ENCODE measurements around the gene AP2M1. TPM values are rescaled to one million over a fixed set of nuclear protein-coding genes. Genes with fewer than 3 reads are reported as not detected.
"Not testable (repeated sequence)": the region's sequence is repeated elsewhere in the genome, so short reads cannot be mapped to it uniquely, and the experiment has no call there.

AP2M1 gene
- total RNA-seq, result 299 and 523 TPM in 2 replicates

DNA sequence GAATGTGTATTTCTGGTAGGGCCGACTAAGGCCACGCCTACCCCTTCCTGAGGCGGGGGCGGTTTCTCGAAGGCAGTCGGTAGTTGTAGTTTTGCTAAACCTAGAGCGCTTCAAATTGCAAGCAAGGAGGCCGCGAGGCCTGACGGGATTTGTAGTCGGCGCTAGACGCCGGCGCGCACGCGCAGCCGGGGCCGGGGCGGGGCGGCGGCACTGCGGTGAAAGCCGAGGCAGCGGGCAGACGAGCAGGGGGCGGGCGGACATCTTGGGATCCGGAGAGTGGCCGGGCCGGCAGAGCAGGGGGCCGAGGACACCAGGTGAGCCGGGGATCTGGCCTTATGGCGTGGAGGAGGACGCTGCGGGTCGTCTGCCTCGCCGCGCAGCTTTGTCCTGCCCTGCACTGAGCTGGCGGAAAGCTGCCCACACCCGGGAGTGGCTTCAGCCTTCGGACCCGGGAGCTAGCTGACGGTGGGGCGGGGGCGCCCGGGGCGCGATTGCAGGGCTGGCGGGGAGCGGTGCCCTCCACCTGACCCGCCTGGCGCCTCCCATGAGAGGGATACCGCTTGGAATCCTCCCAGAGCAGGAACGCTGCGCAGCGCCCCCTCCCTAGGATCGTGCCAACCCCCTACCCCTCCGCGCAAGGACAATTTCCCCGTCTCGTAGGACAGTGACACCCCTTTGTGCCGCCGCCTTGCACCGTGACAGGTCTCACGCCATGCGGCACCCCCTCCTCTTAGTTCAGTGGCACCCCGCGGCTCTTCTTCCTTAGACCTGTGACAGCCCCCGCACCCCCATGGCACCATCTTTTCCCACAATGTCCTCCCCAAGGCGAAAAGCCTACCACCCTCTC, at the start of gene AP2M1:
AP2M1 (plus strand) TSS at position 210 of the 847 bp plus-strand sequence. CDS start 2,139 bp downstream, outside the sequence.
- peak; percentile 99 for DNase-seq (ENCODE audit: low read depth)

DNA sequence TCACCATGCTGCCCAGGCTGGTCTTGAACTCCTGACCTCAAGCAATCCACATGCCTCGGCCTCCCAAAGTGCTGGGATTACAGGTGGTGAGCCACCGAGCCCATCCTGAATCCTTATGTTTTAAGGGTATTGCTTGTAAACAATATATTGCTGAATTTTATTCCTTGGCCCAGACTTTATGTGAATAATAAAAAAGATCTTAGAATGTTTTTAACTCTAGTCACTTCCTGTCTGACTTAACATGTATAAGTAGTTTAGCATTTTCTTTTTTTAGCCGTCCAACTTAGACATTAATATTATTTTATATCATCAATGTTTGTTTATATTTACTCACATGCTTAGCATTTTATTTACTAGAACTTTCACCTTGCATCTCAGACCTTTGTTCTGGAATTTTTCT, 48.6 kb upstream of the AP2M1 start:
- DNase-seq (ENCODE audit: low read depth), result no peak

DNA sequence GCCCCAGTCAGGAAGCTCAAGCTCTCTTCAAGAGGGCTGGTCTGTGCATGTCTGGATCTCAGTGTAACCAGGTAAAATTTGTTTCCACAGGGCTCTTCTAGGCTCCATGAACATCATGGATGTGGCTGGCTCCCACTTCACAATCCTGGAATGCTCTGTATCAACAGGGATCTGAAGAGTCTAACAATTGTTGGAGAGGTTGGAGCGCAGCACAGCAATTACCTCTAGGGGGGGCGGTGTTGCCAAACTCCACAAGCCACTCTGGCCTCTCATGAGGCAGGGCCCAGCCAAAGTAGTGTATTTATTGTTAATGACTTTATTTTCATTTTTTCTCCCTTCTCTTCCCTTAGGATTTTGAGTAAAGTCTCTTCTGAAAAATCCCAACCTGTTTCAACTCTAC, 45.6 kb upstream of the AP2M1 start:
- DNase-seq (ENCODE audit: low read depth), result peak; percentile 23

DNA sequence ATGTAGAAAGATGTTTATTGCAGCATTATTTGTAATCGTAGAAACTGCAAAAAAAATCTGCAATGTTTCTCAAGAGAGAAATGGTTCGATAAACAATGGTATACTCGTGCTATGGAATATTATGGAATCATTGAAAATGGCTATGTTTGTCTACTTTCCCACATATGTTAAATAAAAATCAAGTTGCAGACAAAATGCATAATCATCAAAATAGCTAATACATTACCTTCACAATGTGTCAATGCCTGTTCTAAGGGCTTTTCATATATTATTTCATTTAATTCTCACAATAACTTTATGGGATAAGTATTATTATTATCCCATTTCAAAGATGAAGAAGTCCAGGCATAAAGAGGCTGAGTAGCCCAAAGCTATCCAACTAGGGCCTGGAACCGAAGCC, 41.7 kb upstream of the AP2M1 start:
- no peak for DNase-seq (ENCODE audit: low read depth)

DNA sequence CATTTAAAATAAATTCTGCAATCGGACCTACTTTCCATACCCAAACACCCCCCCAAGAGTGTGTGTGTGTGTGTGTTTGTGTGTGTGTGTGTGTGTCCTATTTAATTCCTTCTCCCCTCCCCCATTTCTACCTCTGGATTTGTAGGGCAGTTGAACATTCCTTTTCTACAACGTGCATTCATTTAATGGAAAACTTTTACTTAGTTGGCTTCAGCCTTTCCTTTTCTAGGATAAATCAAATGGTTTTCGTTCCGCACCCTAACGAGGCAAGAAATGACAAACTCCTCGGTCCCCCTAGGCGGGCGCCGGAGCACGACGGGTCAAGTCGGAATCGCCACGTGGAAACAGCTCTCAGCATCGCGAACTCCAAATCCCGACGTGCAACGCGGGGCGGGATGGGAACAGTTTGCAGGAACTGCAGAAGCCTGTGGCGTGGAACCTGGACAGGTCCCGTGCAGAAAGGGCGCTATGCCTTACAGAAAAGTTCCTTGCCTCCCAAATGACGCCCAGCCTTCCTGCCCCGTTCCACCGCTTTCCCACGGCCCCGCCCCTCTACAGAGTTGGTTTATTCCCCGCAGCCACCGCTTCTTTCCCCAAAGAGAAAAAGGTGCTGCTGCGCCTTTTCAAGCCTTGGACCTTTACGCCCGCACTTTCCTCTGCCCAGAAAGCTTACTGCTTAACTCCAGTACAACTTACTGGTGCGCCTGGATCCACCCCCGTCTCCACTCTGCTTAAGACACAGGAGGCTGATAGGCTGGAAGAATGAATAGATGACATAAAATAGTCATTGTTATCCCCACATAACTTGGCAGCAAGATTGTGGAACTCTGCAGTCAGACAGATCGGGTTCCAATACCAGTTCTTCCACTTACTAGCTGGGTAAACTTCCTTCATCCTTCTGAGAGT, 40.6 kb upstream of the AP2M1 start:
- DNase-seq (ENCODE audit: low read depth), result peak; percentile 69

DNA sequence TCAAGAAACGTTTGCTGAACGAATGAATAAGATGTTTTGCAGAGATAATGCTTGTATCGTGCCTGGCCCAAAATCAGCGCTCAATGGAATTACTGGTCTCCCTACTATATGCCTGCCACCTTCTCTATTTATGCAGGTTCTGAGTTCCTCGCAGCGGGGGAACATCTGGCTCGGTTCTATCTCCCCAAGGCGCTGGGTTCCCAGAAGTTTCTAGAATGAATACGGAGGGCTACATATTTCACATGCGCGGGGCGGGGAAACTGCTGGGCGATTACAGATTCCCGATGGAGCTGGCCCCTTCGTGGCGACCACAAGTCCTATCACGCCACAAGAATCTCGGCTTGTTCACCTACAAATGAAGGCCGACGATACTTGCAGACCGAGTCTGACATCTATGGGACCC, 39.9 kb upstream of the AP2M1 start:
- DNase-seq (ENCODE audit: low read depth), result no peak

DNA sequence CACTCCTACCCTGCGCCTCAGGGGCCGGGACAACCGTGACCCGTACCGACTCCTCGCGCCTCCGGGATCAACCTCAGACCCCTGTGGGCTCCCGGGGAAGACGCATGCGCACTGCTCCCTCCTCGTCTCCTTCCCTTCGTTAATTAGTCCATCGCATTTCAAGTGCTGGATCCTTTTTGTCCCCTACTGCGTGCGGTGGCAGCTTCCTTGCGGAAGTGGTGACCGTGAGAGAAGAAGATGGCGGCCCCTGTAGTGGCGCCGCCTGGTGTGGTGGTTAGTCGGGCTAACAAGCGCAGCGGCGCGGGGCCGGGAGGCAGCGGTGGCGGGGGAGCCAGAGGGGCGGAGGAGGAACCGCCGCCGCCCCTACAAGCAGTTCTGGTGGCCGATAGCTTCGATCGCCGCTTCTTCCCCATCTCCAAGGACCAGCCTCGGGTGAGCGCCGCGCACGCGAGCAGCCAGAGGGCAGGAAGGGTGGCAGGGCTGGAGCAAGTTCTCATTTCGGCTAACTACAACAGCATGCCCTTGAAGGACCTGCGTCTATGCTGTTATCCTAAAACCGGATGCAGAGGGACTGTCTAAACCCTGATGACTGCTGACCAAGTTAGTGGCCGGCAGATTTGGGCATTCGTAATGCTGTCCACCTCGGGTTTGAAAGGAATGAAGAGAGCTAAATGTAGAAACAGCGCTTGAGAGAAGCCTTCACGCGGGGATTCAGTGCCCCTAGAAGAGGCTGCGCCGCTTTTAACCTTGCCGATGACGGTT, 39.3 kb upstream of the AP2M1 start, which contains the start of gene EIF2B5:
EIF2B5 (plus strand) TSS at position 210 of the 762 bp plus-strand sequence; CDS start at position 238, 28 bp downstream.
- DNase-seq (ENCODE audit: low read depth), result peak; percentile 91

DNA sequence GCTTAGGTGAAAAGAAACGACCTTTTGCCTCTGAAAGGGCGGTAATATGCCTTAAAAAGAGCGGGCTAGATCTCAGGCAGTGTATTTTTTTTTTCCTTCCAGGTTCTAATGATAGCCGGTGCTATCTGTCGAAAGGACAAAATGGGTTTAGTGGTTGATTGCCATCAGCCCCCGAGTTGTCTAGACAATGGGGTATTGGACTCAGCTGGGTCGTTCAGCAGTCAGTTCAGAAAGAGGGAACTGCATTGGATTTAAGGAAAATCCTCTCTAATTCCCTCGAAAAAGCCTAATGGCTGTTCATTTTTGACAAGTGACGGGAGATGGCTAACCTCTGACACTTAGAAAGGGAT, 38.8 kb upstream of the AP2M1 start:
- no peak for DNase-seq (ENCODE audit: low read depth)

DNA sequence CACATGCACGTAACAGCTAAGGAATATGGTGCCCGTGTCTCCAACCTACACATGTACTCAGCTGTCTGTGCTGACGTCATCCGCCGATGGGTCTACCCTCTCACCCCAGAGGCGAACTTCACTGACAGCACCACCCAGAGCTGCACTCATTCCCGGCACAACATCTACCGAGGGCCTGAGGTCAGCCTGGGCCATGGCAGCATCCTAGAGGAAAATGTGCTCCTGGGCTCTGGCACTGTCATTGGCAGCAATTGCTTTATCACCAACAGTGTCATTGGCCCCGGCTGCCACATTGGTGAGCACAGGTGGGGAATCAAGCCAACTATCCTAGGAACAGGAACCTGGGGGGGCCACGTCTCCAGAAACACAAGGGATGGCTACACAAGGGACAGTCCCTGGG, 34.2 kb upstream of the AP2M1 start:
- no peak for DNase-seq (ENCODE audit: low read depth)

DNA sequence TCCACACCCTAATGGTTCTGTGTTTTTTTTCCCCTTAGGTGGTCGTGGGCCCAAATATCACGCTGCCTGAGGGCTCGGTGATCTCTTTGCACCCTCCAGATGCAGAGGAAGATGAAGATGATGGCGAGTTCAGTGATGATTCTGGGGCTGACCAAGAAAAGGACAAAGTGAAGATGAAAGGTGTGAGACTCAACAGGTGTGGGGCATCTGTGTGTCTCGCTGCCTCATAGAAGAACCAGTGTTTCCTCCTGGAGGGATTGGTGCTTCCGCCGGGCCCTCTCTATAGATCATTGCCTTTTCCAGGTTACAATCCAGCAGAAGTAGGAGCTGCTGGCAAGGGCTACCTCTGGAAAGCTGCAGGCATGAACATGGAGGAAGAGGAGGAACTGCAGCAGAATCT, 32.5 kb upstream of the AP2M1 start:
- no peak for DNase-seq (ENCODE audit: low read depth)

DNA sequence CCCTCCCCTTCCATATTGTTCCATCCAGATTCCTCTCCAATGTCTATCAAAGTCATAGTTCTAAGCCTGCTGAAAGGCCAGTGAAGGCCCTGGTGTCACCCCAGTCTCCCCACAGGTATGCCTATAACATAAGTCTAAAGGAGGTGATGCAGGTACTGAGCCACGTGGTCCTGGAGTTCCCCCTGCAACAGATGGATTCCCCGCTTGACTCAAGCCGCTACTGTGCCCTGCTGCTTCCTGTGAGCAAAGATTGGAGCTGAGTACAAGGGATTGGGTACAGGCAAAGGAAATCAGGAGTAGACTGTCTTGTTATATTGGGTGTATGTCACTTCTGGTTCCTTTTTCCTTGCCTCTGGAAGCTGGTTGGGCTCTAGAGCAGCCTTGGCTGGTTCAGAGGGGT, 31.3 kb upstream of the AP2M1 start:
- DNase-seq (ENCODE audit: low read depth), result no peak

DNA sequence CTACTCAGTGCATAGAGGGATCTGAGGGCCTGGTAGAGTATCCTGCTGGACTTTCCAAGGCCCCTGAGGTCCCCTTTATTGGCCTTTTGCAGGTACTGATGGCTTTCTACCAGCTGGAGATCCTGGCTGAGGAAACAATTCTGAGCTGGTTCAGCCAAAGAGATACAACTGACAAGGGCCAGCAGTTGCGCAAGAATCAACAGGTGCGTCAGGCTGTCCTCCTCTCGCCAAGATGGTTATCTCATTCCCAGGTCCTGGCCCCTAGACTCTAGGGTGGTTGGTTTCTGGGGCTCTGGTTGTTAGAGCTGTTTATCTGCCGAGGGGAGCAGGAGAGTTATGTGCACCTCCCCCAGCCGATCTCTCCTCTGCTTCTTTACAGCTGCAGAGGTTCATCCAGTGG, 30.1 kb upstream of the AP2M1 start:
- no peak for DNase-seq (ENCODE audit: low read depth)

DNA sequence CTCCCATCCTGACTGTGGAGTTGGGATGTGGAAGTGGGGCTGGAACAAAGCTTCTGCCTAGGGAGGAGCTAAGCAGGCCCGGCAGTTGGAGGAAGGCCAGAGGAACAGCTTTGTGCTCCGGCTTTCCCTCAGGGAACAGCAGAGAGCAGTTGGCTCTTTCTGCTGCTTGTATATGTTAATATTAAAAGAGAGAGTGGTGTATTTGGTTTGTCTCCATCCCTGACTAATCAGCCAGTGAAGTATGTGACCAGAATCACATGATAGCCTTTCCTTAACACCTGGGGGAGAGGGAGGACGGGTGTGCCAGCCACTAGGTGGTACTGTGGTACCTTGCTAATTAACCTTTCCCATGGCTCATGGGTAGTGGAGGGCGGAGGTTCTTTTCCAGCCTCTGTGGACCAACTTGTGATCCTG, 29.5 kb upstream of the AP2M1 start:
- peak; percentile 87 for DNase-seq (ENCODE audit: low read depth)

DNA sequence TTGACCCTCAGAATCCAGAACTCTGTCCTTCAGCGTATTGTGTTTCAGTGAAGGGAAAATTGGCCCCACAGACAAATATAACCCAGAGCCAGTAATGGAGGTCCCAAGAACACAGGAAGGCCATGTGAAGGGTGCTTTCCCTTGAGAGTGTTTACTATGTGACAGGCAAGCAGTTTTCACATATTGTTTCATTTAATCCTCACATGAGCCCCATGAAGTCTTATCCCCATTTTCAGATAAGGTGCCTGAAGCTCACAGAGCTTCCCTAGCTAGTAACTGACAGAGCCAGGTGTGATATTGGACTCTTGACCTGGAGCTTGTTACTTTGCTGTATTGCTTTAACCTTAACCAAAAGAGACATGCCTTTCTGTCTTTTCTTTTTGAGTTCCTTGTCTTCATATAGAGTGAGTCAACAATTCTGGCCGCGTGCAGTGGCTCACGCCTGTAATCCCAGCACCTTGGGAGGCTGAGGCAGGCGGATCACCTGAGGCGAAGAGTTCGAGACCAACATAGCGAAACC, 28.8 kb upstream of the AP2M1 start:
- DNase-seq (ENCODE audit: low read depth), result no peak

DNA sequence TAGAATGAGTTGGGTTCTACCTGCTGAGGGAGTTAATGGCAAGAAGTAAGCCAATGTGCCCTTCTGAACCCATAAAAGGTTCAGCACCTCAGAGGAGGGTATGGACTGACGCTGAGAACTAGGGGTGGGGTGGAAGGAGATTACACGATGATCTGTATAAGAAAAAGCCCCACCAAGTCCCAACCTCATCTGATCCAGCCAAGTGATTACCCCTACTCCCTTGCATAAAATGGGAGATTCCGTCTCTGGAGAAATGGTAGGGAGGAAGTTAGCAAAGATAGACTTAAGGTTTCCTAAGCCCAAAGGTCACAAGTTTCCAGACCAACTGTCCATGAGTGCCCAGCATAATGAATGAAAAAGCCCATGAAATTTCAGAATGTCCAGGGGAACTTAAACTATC, 26.6 kb upstream of the AP2M1 start:
- DNase-seq (ENCODE audit: low read depth), result no peak

DNA sequence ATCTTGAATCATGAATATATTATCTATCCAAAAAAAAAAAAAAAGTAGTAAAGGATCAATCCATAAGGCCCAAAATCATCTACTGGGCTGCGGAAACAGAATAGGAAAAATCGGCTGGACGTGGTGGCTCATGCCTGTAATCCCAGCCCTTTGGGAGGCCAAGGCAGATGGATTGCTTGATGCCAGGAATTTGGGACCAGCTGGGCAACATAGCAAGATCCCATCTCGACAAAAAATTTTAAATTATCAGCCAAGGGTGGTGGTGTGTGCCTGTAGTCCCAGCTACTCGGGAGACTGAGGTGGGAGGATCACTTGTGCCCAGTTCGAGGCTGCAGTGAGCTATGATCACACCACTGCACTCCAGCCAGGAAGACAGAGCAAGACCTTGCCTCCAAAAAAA, 25.5 kb upstream of the AP2M1 start:
- no peak for DNase-seq (ENCODE audit: low read depth)

DNA sequence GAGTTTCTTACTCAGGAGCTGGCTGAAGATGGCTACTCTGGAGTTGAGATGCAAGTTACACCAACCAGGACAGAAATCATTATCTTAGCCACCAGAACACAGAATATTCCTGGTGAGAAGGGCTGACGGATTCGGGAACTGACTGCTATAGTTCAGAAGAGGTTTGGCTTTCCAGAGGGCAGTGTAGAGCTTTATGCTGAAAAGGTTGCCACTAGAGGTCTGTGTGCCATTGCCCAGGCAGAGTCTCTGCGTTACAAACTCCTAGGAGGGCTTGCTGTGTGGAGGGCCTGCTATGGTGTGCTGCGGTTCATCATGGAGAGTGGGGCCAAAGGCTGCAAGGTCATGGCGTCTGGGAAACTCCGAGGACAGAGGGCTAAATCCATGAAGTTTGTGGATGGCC, 24.9 kb upstream of the AP2M1 start:
- DNase-seq (ENCODE audit: low read depth), result not testable (repeated sequence)

DNA sequence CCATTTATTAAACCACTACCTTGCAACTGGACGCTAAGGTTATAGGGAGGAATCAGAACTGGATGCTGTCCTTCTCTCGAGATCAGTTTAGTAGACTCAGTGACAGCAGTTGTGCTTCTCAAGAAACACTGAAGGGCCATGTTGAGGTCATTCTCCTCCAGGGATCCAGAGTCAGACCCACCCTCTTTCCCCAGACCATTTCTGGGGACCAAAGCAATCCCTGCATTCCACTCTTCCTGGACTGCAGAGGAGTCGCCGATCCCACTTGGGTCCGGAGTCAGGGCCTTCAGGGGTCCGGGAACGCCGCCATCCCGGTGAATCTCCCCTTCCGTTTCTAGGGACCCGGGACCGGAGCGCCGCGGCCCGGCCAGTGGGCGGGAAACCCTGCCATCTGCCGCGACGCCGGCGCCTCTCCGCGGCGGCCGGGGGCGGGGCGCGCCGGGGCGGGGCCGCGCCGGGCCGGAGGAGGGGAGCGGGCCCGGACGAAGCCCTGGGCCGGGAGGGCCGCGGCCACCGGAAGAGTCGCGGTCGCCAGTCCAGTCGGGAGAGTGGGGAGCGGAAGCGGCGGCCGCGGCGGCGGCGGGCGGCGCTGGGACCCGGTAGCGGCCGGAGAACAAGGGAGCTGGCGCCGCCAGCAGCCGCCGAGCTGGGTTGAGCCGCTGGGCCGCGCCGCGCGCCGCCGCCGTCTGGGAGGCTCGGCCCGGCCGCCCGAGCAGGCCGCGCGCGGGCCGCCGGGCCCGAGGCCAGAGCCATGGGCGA, 19.6 kb upstream of the AP2M1 start, which contains the start of gene DVL3:
DVL3 (plus strand) TSS at position 493 of the 759 bp plus-strand sequence; CDS start at position 752, 259 bp downstream.
- peak; percentile 40 for DNase-seq (ENCODE audit: low read depth)

DNA sequence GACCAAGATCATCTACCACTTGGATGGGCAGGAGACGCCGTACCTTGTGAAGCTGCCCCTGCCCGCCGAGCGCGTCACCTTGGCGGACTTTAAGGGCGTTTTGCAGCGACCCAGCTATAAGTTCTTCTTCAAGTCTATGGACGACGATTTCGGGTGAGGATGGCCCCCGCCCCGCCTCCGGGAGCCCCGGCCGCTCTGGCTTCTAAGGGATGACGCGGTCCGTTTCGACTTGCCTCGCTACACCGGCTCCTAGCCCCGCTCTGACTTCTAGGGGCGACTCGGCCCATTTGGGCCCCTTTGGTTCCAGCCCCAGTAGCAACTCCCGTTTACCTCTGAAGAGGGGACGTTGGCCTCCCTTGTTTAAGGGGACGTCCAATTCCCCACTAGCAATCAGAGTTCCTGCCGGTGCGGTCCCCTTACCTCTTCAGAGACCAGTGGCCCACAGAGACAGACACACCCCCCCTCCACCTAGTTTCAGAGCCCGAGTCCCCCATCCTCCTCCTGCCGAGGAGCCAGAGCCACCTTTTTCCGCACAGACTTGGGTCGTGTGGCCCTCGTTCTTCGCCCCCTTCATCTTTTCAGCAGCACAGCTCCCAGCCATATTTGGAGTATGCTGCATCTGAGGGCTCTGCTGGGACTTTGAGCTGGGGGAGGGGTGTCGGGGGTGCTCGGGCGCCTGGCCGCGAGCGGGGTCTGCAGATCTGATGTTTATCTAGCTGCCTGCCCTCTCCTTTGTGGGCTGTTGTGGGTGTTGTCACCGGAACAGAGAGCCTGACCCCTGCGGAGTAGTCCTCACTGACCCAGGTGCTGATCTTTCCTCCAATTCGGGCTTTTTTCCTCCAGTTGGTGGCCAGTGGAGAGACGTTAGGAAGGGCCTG, 18.8 kb upstream of the AP2M1 start:
- no peak for DNase-seq (ENCODE audit: low read depth)

DNA sequence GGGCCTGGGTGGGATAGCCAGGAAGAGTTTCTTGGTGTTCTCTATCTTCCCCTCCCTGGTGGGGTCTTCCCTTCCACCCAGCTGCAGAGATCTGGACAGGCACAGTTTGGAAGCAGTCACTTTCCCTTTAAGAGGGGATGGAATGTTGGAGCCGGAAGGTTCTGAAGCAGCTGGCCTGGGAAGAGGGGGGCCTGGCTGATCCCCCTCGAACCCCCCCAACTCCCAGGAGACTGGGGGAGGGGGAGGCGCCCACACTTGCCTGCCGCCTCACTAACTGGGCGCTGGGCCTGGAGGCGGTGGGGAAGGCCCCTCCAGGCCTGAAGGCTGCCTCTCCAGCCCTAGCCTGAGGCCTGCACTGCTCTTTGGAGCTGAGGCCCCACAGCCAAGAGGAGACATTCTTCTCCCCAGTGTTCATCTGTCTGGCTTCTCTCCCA, 18.1 kb upstream of the AP2M1 start:
- no peak for DNase-seq (ENCODE audit: low read depth)
